Skin of body (tissue), 2 donors: ENCODE measurements around the gene PPARG. TPM values are rescaled to one million over a fixed set of nuclear protein-coding genes. Genes with fewer than 3 reads are reported as not detected.
"Not testable (repeated sequence)": the region's sequence is repeated elsewhere in the genome, so short reads cannot be mapped to it uniquely, and the experiment has no call there.

ENCODE experiments used
- DNase-seq: peaks from one replicate; lab custom pipeline; 2025; lab: John Stamatoyannopoulos, UW
- total RNA-seq: library from RNA; depleted of rRNA; stranded (reverse); fragments of >200 nt; gene quantifications from one replicate; pipeline ENCODE4 v1.2.3, GENCODE V29; 2014

PPARG gene
- total RNA-seq, 1 donor from 2014 or later: 72.8 TPM

DNA sequence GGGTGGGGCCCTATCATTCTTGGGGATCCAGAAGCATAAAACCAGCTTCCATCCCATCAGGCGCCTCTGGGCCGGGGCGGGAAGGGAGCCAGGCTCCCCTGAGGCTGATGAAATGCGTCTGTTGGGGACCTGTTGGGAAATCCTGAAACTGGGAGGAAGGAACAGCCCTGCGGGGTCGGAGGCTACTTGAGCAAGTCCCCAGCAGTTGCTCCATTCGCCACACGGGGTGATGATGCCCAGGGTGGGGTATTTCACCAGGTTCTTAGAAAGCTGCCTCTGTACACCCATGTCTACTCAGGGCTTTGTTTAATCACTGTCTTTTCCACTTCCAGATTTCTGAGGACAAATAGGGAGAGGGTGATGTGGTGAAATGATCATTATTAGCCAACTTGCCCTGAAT is 170.0 kb downstream of the PPARG start:
- DNase-seq: no peak

DNA sequence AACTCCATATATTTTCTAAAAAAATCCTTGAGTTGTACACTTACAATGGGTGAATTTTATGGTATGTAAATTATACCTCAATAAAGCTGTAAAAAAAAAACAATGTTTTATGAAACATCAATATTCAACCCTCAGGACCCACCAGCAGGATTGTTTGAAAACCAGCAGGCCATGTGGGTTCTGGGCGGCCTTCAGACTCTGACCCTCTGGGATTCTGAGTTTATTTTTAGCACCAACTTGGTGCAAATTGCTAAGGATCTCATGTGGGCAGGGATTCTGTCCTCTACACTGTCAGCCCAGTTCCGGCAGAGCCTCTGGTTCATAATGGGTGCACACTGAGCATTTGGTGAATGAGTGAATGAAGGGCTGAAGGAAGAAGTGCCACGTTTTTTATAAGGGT is 171.3 kb downstream of the PPARG start:
- no peak for DNase-seq

DNA sequence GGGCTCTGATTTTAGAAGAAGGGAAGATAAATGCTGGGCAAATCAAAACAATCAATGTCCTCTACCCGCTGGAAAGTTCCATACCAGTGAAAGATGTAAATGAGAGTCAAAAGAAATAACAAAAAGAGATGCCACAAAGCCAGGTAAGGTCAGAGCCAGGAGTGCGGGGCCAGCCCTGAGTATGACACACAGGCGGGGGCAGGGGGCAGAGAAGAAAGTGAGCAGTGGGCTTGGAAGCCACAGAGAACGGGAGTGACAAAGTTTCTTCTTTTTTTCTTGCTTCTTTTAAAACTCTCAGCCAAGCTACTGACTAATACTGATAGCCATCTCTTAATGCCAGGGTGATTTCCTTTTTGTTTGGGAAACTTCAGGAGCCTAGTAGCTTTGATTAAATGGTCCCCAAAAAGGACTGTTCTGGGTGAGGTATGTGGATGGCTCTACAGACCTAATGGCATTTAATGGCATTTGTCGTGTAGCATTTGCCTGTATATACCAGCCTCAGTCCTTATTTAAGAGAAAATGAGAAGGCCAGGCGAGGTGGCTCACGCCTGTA is 172.3 kb downstream of the PPARG start:
- DNase-seq: no peak

DNA sequence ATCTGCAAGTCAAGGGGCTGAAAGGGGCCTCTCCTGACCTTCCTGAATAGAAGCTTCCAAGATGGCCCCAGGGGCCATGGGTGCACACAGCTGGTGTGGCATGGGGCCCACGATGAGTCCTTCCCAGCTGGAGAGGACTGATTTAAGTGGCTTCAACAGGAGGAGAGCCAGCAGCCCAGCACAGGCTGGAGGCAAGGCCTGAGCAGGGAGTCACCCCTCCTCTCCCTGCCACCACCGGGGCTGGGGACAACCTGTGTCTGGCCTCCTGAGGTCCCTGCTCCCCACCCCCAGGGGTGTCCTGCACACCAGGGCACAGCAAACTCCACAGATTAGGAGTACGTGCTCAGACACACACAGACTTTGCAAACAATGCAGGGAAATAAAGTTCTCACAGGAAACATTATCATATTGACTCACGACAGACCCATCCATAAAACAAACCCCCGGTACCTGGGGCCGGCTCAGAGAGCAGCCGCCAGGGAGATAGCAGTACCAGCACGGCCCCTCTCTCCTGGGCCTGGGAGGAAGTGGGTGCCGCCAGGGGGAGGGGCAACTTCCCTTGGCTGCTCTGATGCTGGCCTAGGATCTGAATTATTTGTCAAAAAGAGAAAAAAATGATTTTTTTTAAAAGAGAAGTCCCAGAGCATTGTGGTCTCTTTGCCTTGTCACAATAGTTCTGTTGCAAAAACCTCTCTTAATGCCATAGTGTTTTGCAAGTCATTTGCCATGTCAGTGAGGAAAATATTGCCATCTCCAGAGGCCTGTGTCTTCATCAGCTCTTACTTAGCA is 173.5 kb downstream of the PPARG start:
- no peak for DNase-seq

DNA sequence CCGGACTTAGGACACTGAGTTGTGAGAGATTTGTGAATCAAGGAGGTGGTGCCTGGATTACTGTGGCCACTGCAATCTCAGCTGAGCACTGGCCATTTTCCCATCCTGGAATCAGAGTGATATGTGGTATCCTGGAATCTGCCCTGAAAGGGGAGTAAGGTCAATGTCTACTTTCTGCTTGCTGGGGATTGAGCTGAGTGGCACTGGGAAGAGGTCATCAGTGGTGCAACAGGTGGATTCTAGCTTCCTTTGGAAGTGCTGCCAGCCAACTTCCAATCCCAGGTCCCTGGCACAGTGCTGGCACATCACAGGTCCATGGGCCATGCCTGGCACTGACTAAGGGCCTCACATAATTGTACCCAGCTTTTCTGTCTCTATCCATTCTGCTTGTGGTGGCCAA is 174.8 kb downstream of the PPARG start:
- no peak for DNase-seq

DNA sequence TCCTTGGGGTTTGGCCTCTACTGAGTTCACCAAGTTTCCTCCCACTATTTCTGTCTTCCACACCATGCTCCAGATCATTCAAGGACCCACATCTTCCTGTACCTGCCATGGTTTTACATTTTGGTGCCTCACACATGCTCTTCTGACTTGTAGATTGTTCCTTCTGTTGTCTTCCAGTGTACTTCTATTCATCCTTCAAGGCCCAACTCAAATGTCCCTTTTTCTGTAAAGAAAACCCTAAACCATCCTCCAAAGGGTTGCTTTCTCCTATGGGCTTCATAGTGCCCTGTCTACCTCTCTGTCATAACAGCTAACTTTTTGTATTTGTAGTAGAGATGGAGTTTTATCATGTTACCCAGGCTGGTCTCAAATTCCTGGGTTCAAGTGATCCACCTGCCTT is 175.3 kb downstream of the PPARG start:
- DNase-seq: no peak

DNA sequence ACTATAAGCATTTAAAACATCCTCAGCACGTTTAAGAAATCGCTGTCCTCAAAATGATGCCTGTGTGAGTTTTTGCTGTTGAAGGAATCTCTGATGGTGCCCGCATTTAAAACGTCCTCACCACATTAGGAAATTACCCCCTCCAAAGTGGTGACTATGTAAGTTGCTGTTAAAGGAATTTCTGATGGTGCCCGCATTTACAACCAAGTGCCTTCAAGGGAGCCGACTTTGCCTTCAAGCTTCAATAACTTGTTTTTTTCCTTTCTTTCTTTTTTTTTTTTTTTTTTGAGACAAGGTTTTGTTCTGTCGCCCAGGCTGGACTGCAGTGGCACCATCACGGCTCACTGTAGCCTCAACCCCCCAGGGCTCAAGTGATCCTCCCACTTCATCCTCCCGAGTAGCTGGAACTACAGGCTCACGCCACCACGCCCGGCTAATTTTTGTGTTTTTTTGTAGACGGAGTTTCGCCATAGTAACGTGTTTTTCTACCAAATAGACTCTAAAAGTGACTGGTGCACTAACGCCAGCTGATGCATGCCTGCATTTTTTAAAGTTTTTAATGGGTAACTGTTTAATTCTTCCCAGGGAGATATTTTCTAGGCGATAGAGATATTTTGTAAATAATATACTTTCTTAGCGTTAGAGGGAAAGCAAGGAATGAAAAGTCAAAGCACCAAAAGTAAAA is 176.4 kb downstream of the PPARG start:
- no peak for DNase-seq

DNA sequence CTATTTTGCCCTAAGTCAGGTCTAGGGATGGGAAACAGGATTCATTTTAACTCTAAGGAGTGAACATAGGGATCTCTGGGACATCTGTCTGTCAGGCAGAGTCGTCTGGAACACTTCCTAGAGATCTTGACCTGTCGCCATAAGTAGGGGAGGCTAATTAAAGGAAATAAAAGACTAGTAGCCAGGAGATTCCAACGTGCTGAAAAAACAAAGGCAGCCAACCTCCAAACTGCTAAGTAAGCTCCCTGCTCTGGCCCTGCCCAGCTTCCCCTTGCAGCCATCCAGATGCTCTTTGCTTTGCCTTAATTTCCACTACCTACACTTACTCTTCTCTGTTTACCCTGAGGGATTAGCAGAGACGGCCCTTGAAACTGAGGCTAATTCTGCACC is 177.0 kb downstream of the PPARG start:
- DNase-seq: no peak

DNA sequence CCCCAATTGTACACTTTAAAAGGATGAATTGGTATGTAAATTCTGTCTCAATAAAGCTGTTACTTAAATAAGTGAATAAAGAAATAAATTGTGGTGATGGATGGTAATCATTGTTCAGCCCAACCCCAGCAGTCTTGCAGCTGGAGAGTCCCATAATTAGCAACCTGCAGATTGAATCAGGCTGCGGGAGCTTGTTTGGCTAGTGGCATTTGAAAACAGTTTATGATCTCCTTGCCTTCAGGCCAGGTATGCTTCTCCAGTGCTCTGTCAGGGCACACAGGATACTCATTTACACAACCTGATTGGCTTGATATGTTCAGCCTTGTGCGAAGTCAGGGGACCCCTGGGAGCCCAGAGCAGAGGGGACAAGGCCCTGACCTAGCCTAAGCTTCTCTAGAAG is 178.9 kb downstream of the PPARG start:
- DNase-seq: no peak

DNA sequence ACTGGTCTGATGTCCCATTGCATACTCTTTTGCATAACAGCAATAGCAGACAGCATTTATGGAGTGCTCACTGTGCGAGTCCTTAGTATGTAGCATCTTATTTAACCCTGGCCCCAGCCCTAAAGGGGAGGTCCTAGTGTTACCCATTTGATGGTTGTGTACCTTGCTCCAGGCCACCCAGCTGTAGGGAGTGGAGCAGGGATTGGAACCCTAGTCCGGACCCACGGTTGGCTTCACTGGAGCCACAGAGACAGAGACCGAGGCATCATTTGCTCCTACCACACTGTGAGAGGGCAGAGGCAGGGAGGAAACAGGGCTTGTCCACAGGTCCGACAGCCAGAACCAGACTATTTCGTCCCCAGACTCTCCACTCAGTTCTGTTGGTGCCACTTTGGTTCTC is 179.4 kb downstream of the PPARG start:
- no peak for DNase-seq

DNA sequence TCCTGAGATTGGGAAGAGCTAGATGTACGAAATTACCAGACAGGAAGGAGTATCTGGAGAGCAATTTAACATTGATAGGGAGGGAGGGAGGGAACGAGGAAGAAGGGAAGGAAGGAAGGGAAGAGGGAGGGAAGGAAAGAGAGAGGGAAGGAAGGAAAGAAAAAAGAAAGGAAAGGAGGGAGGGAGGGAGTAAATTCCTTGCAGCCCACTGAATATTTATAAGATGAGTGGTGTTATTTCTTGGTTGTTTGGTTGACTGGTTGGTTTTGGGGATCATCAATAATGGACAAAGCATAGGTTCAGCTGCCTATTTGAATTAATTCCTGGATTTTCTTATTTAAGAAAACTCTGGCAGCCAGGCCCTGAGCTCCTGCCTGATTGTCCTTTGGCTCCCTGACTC is 179.9 kb downstream of the PPARG start:
- no peak for DNase-seq

DNA sequence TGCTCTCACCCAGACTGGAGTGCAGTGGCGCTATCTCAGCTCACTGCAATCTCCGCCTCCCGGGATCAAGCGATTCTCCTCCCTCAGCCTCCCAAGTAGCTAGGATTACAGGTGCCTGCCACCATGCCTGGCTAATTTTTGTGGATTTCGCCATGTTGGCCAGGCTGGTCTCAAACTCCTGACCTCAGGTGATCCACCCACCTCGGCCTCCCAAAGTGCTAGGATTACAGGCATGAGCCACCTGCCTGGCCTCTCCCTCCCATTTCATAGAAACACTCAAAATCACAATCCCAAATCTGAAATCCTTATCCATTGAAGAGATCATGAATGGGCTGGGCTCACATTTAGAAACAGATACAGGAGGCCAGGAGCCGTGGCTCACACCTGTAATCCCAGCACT is 180.4 kb downstream of the PPARG start:
- not testable (repeated sequence) for DNase-seq

DNA sequence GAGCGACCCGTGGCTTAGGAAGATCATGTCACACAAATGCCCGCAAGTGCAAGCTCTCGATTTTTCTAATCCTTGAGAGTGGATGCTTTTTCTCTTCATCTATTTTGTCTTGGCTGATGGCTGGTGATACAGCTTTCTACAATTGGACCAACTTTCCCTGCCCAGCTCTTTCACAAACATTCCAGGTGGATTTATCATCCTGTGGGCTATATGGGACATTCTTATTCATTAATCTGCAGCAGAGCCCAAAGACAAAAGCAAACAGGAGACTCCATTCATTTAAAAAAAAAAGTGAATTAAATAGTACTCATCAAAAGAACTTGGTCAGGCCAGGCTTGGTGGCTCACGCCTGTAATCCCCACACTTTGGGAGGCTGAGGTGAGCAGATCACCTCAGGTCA is 181.2 kb downstream of the PPARG start:
- DNase-seq: no peak

DNA sequence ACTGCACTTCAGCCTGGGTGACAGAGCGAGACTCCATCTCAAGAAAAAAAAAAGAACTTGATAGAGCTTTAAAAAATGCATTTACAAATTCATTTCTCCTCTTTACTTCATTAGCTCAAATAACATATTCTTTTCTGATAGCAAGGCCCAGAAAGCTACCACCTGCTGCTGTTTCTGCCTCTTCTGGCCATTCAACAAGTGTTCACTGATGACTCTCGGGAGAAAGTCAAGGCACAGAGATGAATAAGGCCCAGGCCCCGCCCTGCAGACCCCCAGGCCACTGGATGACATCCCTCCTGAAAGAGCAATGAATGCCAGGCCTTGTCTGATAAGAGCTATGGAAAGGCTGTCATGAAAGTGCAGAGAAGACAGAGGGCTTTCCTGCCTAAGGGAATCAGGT is 181.8 kb downstream of the PPARG start:
- DNase-seq: no peak

DNA sequence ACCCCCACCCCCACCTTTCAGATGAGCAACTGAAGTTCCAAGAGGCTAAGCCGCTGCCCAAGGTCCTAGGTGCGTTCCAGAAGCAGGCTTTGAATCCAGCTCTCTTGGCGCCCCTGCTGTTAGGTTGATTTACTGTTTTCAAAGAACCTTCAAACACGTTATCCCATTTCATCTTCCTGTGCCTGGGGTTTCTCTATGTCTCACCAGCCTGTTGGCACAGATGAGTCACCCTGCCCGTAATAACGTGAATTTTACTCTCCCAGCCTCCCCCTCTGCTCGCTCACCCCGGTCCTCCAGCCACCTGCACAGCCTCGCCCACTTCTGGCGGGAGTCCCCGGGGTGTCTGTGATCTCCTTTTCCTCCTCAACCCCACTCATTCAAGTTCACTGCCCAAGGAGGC is 182.4 kb downstream of the PPARG start:
- no peak for DNase-seq

DNA sequence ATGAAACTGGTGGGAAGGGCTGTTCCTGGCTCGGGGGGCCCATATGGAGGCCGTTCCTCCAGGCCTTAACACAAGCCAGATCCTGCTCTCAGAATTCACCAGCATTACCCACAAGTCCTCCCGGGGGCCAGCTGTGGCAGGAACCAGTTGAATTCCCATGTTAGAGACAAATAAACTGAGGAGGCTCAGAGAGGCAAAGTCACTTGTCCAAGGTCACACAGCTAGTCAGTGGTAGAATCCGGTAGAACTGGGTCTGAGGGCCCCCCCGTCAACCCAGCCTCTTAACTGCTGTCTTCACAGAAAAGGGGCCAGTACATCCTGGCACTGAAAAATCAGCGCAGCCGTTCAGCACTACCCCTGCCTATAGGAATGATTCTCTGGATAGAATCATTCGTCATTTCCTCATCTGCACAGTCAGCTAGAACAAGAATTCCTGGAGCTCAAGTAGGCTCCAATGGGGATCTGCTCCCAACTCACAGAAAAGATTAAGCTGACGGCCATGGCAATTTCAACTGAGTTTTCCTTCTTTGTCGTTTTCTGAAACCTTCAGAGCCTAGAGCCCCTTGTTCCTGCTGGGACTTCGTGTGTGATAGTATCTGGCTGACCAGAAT is 183.2 kb downstream of the PPARG start:
- DNase-seq: peak; percentile 60

DNA sequence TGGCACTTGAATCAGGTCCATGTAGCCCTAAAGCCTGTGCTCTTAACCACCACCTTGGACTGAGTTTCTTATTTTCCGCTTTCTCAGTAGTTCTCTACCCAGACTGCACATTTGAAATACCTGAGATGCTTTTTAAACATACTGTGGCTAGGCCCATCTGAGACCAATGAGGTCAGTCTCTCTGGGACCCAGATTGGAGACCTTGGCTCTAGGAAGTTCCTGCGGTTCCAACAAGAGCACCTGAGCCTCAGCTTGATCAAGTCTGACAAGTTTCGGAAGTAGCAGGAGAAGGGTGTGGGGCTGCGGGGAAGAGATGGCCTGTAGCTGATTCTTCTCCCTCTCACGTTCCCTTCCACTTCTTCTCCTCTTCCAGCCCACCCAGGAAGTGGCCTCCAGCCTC is 183.9 kb downstream of the PPARG start:
- no peak for DNase-seq

DNA sequence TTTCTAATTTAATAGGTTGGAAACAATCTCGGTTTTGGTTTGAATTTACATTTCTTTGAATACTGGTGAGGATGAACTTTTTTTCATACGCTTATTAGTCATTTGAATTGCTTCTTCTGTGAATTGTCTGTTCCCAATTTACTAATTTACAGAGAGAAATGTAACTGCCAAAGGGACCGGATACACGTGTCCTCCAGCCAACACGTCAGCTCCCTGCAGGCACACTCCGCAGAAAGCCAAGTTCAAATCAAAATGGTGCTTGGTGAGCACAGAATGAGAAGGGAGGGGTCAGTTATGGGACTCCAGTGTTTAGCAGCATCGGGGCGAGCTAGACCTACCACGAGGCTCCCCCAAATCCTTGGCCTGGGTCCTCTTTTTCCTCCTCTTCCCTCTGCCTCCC is 184.6 kb downstream of the PPARG start:
- DNase-seq: peak; percentile 91

DNA sequence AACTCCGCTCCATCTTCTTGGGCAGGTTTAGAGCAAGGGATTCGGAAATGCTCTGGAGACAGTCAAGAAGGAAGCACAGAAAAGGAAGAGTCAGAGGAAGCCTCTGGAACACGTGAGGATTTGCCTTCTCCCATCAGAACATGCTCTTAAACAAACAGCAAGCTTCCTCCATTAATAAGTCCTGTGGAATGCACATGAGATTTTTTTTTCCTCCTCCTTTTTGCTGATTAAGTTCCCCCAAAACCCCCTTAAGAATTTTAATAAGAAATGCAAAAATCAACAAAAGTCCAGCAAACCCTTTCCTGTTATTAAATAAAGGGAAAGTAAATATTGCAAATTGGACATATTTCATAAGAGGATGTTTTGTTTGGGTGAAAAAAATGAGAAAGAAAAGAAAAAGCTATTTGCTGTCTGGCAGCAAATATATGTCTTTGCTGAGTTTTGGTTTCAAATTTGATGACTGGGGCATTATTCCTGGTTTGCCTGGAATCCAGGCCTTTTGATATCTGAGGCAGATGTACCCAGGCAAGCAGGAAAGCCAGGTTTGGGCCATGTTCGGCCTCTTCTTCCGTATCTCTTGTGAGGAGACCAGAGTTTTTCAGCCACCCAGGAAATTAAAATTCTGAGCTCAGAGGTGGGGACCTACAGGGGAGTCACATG is 187.5 kb downstream of the PPARG start:
- no peak for DNase-seq

DNA sequence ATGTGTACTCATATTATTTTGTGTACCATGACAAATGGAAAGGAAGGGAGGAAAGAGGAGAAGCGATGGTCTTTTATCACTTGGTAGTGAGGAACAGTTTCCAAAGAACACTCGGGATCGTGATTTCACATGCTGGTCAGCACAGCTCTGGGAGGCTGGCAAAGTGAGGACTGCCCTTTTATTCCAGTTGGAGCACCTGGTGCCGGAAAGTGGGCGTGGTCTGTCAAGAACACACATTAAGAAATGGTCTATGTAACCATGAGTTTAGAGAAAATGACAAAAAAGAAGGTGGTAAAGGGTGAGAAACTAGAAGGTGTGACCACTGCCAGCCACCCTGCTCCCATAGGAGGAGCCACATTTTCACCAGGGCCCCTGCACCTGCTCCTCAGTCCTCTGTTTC is 188.4 kb downstream of the PPARG start:
- DNase-seq: no peak

DNA sequence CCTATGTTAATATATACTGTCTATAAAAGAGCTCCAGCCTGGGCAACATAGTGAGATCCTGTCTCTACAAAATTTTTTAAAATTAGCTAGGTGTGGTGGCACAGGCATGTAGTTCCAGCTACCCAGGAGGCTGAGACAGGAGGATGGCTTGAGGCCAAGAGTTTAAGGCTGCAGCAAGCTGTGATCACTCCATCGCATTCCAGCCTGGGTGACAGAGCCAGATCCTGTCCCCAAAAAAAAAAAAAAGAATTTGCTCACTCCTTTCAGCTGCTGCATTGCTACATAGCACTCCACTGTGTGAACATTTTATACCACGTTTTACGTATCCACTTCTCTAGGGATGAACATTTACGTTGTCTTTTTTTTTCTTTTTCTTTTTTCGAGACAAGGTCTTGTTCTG is 189.5 kb downstream of the PPARG start:
- DNase-seq: no peak

DNA sequence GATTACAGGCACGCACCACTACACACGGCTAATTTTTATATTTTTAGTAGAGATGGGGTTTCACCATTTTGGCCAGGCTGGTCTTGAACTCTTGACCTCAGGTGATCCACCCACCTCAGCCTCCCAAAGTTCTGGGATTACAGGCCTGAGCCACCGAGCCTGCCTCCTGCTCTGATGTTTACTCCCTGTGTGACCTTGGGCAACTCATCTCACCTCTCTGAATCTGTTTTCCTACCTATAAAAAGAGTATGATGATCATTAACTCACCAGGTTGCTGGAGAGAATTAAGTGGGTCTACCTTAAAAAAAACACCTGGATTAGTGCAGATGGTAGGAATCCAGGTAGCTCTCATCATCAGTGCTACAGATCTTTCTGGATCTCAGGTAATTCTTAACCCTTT is 190.3 kb downstream of the PPARG start:
- not testable (repeated sequence) for DNase-seq
